Activated naive CD4-positive, alpha-beta T cell treated with anti-CD3 and anti-CD28 coated beads, Interleukin-2, amount 50 U/mL, for 72 hours (primary cell): ENCODE results near the gene AGT. TPM values are rescaled to one million over a fixed set of nuclear protein-coding genes. Genes with fewer than 3 reads are reported as not detected.
"Not testable (repeated sequence)": the region's sequence is repeated elsewhere in the genome, so short reads cannot be mapped to it uniquely, and the experiment has no call there.

Source experiments
- ATAC-seq, 2 donors: fragments of 150-1000 bp; cut with Tn5 transposase; 2 replicates each; pipeline ENCODE4 v1.10.0; 2021; ENCODE audit warnings: mild to moderate bottlenecking in 2 of 2, moderate library complexity in 2 of 2
- DNase-seq, 2 donors: peaks; one replicate each; pipeline ENCODE4 v3.0.0; 2021 to 2022; ENCODE audit warnings: low spot score in 2 of 2
- H3K27ac Mint-ChIP-seq, 2 donors: one replicate each; pipeline ENCODE4 v1.8.0; 2022; ENCODE audit warnings: mild to moderate bottlenecking in 2 of 2, mixed read lengths in 2 of 2
- H3K36me3 Mint-ChIP-seq, 2 donors: one replicate each; pipeline ENCODE4 v1.8.0; 2022; ENCODE audit warnings: mixed read lengths in 2 of 2
- H3K9me3 Mint-ChIP-seq, 2 donors: one replicate each; pipeline ENCODE4 v1.8.0; 2022; ENCODE audit warnings: mixed read lengths in 2 of 2
- total RNA-seq, 2 donors: library from RNA; stranded (reverse); gene quantifications; one replicate each; pipeline ENCODE4 v1.2.3, GENCODE V29; 2022

The AGT gene
- total RNA-seq, 2 donors from 2014 or later = not detected

DNA sequence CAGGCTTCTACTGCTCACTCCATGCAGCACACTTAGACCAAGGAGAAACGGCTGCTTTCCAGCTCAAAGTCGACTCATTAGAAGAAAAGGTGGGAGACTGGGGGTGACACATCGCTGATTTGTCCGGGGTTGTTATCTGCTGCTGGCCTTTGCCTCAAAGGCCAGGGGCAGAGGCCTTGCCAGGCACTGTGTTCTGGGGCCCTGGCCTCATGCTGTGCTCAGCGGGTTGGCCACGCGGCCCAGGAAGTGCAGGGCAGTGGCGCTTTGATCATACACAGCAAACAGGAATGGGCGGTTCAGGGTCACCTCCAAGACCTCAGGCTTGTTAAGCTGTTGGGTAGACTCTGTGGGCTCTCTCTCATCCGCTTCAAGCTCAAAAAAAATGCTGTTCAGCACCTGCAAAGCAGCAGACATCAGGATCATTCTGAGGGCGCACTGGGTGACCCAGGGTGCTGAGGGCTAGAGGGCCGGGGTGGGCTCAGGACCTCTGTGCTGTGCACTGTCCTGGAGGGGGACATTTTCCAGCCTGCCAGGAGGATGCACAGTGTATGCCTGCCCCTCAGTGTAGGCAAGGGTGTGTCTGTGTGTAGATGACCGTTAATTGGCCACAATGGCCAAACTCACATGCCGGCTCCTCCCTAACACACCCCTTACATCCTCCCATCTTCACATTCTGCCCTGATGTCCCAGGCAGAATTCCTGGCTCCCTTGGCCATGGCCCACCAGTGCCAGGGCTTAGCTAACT is 10.8 kb downstream of the AGT start:
- Mint-ChIP-seq H3K9me3 (no peaks in the 10 kb centered on the region), H3K27ac (no peak overlapping the region), H3K36me3 (no peaks in the 10 kb centered on the region)
- DNase-seq (no peak), ATAC-seq (no peak)

DNA sequence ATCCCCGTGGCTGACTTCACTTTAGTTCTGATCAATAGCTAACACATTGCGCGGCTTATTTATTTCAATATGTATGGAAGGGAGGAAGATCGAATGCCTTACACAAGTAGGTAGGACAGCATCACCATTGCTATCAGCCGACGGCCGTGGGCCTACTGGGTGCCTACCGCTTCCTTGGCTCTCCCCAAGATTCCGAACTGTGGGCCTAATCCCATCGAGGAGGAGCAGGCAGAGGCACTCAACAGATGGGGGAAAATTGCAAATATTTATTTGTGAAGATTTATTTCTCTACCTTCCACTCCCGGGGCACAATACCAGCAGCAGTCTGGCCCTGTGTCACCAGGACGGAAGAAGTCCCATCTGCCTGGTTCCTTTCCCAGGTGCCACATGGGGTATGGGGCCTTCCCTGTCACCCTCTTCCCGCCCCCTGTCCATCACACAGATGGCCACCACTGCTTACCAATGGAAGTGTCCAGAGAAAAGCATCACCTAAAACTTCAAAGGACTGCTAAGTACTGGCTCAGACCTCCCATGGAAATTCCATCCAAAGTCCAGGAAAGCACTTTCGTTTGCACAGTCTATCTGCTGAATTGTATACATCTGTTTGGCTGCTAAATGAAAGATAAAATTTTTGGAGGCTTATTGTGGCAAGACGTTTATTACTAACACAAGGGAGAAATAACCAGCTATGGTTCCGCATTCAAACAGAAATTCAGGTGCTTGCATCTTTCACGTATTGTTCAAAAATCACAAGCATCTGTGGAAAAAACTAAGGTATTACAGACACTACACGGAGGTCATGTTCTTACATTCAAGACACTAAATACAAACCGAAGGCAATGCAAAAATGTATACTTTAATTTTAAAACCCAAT is 11.8 kb downstream of the AGT start:
- no peaks in the 10 kb centered on the region for H3K9me3 Mint-ChIP-seq
- ATAC-seq (no peak), DNase-seq (no peak)
- no peaks in the 10 kb centered on the region for H3K36me3 Mint-ChIP-seq
- no peak overlapping the region for H3K27ac Mint-ChIP-seq

DNA sequence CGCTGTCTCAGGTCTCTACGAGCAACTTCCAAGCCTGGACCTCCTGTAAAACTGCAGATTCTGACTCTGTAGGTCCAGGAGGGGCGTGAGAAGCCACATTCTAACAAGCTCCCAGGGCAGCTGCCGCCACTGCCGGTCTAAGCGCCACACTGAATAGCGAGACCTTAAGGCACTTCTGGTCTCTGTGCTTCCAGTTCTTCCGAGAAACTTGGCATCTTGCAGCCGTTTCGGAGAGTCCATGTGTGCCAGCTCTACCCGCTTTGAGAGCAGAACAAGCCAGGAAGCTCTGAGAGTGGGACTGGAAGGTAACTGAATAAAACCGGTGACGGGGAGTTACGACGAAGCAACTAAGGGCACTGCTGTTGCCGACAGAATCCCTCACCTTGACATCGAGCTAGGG is 12.5 kb downstream of the AGT start:
- no peaks in the 10 kb centered on the region for H3K9me3 Mint-ChIP-seq
- ATAC-seq (no peak), DNase-seq (no peak)
- H3K36me3 Mint-ChIP-seq = no peaks in the 10 kb centered on the region
- H3K27ac Mint-ChIP-seq = no peak overlapping the region

DNA sequence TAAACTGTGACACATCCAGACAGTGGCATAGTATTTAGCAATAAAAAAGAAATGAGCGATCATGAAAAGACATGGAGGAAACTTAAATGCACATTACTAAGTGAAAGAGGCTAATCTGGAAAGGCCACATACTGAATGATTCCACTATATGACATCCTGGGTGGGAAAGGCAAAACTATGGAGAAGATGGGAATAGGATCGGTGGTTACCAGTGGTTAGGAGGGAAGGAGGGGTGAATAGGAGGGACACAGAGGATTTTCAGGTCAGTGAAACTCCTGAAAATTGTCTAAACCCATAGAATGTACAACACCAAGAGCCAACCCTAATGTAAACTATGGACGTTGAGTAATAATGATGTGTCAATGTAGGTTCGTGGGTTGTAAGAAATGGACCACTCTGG is 13.8 kb downstream of the AGT start:
- Mint-ChIP-seq H3K36me3 (no peaks in the 10 kb centered on the region), H3K9me3 (no peaks in the 10 kb centered on the region), H3K27ac (no peak overlapping the region)
- ATAC-seq (no peak), DNase-seq (no peak)

DNA sequence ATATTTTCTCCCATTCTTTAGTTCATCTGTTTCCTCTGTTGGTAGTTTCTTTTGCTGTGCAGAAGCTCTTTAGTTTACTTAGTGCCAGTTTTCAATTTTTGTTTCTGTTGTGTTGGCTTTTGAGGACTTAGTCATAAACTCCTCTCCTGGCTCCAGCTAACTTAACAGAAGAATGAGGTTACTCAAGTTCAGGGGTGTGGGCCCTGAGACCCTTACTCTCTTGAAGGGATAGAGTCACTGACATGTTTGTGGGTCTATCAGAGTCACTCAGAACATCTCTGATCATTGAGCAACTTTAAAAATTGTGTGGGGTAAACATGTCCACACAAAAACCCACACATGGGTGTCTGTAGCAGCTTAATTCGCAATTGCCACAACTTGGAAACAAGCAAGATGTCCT is 14.2 kb downstream of the AGT start:
- Mint-ChIP-seq H3K27ac (no peak overlapping the region), H3K9me3 (no peaks in the 10 kb centered on the region), H3K36me3 (no peaks in the 10 kb centered on the region)
- DNase-seq (no peak), ATAC-seq (no peak)

DNA sequence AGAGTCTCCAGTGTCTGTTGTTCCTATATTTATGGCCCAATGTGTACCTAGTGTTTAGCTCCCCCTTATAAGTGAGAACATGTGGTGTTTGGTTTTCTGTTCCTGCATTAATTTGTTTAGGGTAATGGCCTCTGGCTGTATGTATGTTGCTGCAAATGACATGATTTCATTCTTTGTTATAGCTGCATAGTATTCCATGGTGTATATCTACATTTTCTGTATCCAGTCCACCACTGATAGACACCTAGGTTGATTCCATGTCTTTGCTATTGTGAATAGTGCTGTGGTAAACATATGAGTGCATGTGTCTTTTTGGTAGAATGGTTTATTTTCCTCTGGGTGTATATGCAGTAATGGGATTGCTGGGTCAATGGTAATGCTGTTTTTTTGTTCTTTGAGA is 15.0 kb downstream of the AGT start:
- not testable (repeated sequence) for H3K9me3 Mint-ChIP-seq, H3K36me3 Mint-ChIP-seq, H3K27ac Mint-ChIP-seq, ATAC-seq, DNase-seq

DNA sequence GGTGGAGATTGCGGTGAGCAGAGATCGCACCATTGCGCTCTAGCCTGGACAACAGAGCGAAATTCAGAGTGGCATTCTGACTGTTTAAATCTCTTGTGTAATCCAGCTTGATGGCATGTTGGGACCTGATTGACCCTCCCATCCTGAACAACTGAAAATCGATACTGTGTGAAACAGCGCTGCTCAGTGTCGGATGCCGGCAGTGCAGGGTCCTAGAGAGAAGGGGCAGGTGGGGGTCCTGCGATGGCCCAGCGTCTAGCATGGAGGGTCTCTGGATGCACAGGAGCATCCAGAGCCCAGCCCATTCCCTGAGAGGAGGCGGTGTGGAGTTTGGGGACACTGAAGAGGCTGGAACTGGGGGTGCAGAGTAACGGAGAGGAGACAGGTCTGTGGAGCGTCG is 15.8 kb downstream of the AGT start:
- DNase-seq (no peak), ATAC-seq (no peak)
- Mint-ChIP-seq H3K27ac (no peak overlapping the region), H3K9me3 (no peaks in the 10 kb centered on the region), H3K36me3 (no peaks in the 10 kb centered on the region)

DNA sequence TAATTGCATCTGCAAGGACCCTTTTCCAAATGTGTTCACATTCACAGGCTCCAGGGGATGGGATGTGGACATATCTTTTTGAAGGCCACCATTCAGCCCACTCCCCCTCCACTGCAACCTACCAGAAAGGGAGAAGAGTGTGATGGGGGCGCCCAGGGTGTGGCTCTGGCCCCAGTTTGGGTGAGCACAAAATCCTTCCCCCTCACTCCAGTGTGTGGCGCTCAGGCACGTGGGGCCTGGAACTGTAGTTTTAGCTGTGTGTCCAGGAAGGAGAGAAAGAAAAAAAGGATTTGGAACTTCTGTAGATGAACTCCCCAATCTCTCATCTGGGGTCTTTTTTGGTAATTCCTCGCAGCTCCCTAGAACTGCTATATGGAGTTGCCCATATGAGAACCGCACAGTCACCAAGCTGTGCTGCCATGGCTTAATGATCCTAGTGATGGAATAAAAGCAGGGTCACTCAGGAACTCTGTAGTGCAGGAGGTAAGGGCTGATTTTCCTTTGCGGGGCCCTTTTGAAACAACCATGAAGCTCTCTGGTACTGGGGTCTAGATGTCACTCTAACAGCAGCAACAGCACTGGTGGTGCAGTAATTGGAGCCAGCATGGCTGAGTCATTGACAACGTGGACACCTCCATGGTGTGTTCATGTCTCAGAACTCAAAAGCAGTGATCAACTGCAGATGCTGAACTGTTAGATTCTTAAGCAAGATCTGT is 17.0 kb downstream of the AGT start:
- ATAC-seq (no peak), DNase-seq (no peak)
- Mint-ChIP-seq H3K9me3 (no peaks in the 10 kb centered on the region), H3K27ac (no peak overlapping the region), H3K36me3 (no peaks in the 10 kb centered on the region)

DNA sequence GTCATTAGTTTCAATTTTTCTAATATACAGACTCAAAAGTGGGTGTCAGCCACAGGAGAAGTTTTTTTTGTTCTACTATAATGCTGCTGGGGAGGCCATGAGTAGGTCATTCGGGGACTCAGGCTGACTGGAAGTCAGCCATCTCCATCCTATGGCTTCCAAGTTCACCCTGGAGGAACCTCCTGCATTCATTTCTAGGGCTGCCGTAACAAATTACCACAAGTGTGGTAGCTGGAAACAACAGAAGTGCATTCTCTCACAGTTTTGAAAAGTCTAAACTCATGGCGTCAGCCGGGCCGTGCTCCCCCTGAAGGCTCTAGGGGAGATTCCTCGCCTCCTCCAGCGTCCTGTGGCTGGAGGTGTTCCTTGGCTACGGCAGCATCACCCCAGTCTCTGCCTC is 17.7 kb downstream of the AGT start:
- ATAC-seq = no peak
- DNase-seq = no peak
- no peaks in the 10 kb centered on the region for H3K9me3 Mint-ChIP-seq
- no peaks in the 10 kb centered on the region for H3K36me3 Mint-ChIP-seq
- no peak overlapping the region for H3K27ac Mint-ChIP-seq

DNA sequence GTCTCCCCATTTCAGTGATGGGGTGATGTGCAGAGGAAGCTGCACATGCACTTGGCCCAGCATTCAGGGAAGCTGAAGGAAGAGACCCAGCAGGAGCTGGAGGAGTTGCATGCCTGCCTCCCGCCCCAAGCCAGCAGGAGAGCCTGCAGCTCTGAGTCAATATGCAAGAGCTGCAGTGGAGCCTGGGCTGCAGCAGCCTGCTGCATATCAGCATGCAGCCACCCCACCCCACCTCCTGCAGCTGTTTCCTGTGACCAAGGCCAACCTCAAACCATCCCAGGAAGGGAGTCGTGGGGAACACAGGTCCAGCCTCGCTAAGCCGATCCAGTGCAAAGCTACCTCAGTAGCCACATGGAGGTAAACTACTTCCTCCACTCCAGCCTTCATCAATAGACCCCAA is 18.9 kb downstream of the AGT start:
- no peak overlapping the region for H3K27ac Mint-ChIP-seq
- DNase-seq = no peak

DNA sequence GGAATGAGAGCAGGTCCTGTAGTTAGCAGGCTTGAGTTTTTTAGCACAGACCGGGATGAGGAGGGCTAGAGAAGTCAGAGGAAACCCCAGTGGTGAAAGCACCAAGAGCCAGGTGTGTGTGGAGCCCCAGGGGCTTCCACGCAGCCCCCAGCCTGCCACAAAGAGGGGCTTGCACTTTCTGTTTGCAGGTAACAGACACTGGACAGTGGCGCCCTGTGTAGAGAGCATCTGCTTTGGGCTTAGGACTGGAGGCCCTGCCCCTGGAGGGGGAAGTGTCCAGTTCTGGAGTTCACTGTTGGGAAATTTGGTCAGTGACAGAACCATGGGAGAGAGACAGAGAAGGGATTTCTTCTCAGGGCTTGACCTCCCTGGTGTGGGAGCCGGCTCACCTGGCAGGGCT is 19.5 kb downstream of the AGT start:
- DNase-seq = no peak
- Mint-ChIP-seq H3K27ac (peak overlapping the region in 1 of 2 donors; percentile 90), H3K9me3 (no peaks in the 10 kb centered on the region), H3K36me3 (peaks cover 0 to 9% of the 10 kb centered on the region in 2 donors)
- ATAC-seq = no peak

More for the DNA sequence above, 18.9 kb downstream of the AGT start:
- no peak for ATAC-seq
- Mint-ChIP-seq H3K36me3 (peaks cover 0 to 4% of the 10 kb centered on the region in 2 donors), H3K9me3 (no peaks in the 10 kb centered on the region)

DNA sequence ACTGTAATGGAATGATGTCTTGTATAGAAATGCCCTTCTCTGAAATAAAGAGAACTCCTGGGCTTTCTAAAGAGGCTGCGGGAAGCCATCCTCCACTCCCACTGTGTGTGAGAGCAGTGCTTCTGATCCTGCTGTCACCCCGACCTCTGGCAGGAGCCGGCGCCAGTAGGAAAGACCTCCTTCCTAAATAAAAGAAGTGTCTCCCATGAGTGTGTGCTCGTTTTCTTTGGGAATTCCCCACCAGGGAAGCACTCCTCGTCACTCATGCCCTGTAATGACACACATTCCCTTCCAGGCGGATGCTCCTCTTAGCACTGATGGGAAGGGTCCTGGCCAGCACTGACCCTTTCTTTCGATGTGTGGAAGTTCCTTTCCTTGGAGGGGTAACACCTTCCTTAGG is 20.1 kb downstream of the AGT start:
- peaks cover 0 to 9% of the 10 kb centered on the region in 2 donors for H3K36me3 Mint-ChIP-seq
- DNase-seq (no peak), ATAC-seq (no peak)
- no peaks in the 10 kb centered on the region for H3K9me3 Mint-ChIP-seq
- H3K27ac Mint-ChIP-seq = peak overlapping the region in 1 of 2 donors; percentile 90

DNA sequence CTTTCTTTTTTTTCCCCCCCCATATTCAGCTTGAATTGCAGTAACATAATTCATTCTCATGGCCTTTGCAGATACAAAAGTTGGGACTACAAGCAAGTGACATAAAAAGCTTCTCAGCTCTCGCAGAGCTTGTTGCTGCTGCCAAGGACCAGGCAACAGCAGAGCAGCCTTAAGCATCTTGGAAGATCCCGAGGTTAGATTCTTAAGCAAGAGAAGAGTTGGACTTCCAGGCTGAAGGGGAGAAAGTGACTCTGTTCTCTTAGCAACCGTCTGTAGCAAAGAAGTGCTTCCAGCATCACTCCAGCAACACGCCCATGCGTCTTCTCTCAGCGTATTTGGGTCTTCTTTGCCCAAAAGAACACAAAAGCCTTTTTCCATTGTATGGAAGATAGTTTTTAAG is 20.7 kb downstream of the AGT start:
- no peak overlapping the region for H3K27ac Mint-ChIP-seq
- peaks cover 0 to 11% of the 10 kb centered on the region in 2 donors for H3K36me3 Mint-ChIP-seq
- DNase-seq = no peak
- ATAC-seq = no peak
- H3K9me3 Mint-ChIP-seq = no peaks in the 10 kb centered on the region

DNA sequence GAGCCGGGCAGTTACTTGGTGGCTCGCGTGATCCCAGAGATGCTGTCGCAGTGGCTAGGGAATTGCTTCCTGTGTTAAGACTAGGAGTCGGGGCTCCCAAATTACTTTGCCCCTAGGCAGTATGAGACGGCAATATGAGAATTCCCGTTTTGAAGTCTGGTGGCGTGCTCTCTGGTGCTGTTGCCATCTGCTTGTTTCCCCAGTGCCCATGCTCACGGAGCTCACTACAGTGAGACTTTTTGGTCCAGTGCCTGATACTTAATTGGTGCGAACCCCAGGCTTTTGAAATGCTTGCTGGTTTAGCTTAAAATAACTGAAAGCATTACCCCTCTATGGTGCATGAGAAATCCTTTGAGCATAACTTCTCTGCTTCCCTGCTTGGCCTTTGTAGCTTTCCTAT is 22.3 kb downstream of the AGT start:
- peaks cover 0 to 13% of the 10 kb centered on the region in 2 donors for H3K36me3 Mint-ChIP-seq
- ATAC-seq (no peak), DNase-seq (no peak)
- H3K9me3 Mint-ChIP-seq = no peaks in the 10 kb centered on the region
- no peak overlapping the region for H3K27ac Mint-ChIP-seq

DNA sequence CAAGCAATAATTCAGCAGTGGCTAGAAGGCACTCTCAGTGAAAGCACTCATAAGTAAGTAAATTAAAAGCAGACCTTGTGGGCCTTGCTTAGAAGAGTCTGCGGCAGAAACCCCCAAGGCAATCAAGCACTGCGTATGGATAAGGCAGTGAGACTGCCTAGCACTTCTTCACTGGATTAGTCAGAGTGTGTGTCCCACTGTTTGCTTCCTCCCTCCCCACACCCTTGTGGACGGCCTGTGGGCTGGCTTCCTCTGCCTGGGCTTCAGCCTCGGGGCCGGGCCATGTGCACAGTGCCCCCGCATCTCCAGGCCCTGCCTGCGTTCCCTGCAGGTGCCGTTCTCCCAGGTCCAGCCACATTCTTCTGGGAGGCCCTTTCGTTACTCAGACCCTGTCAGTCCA is 23.8 kb downstream of the AGT start:
- H3K36me3 Mint-ChIP-seq = peaks cover 0 to 13% of the 10 kb centered on the region in 2 donors
- ATAC-seq = no peak
- no peak overlapping the region for H3K27ac Mint-ChIP-seq
- no peaks in the 10 kb centered on the region for H3K9me3 Mint-ChIP-seq
- no peak for DNase-seq

DNA sequence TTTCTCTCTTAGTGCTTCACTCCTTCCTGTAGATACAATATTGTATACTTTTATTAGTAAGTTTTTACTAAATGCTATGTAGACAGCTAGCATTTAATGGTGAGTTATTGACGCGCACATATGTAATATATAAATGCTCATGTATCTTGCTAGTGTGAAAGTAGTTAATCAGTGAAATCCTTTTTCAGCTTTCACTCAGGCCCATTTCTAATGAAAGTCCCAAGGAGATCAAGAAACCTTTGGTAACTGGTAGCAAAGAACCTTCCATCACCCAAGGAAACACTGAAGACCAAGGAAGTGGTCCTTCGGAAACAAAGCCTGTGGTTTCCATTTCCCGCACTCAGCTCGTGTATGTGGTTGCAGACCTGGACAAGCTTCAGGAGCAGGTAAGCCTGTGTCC is 27.2 kb downstream of the AGT start:
- ATAC-seq (no peak), DNase-seq (no peak)
- no peaks in the 10 kb centered on the region for H3K9me3 Mint-ChIP-seq
- H3K27ac Mint-ChIP-seq = peak overlapping the region in 1 of 2 donors; percentile 22
- H3K36me3 Mint-ChIP-seq = peaks cover 6 to 13% of the 10 kb centered on the region in 2 donors

DNA sequence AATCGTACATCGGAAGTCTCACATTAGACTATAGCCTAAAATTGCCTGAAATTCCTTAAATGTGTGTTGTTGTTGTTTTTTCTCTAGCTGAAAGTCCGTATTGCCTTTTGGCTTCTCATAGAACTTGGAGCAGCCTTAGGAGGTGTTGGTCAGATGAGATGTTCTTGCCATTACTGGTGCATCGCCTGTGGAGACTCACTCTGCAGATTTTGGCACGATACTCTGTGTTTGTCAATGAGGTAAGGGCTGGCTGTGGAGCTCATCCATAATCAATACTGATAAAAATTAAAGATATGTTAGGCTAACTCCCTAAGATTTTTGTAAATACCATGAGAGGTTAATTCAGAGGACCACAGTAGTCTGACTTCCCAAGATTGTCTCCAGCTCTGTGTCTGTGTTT is 28.9 kb downstream of the AGT start:
- ATAC-seq (no peak), DNase-seq (no peak)
- H3K36me3 Mint-ChIP-seq = peaks cover 6 to 9% of the 10 kb centered on the region in 2 donors
- H3K9me3 Mint-ChIP-seq = no peaks in the 10 kb centered on the region
- no peak overlapping the region for H3K27ac Mint-ChIP-seq
